HG03139 (cell line): ENCODE results near the gene SLC13A5.
"Not testable (repeated sequence)": the region's sequence is repeated elsewhere in the genome, so short reads cannot be mapped to it uniquely, and the experiment has no call there.

Source experiments
- ATAC-seq: cut with Tn5 transposase; IDR thresholded peaks from one replicate; pipeline ENCODE4 v1.9.1; 2021; ENCODE audit not compliant: unreplicated experiment

SLC13A5 gene

DNA sequence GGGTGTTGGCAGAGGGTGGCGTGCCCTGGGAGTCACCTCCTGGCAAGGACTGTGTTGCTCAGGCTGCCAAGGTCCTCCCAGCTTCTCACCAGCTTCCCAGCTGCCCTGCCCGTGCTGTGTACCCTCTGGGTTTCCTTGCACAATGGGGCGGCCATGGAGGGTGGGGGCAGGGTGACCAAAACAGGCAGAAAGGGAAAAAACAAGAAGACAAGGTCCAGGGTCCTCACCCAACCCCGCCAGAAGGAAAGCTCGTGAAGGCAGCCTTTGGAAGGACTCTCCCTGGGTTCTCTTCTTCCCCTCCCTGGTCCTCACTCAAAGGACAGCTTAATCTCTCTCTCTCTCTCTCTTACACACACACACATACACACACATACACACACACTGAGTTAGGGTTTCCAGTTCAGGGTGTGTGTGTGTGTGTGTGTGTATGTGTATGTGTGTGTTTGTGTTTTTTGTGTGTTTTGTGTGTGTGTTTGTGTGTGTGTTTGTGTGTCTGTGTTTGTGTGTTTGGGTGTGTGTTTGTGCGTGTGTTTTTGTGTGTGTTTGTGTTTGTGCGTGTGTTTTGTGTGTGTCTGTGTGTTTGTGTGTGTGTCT, 2.0 kb downstream of the SLC13A5 start:
- ATAC-seq = no peak

DNA sequence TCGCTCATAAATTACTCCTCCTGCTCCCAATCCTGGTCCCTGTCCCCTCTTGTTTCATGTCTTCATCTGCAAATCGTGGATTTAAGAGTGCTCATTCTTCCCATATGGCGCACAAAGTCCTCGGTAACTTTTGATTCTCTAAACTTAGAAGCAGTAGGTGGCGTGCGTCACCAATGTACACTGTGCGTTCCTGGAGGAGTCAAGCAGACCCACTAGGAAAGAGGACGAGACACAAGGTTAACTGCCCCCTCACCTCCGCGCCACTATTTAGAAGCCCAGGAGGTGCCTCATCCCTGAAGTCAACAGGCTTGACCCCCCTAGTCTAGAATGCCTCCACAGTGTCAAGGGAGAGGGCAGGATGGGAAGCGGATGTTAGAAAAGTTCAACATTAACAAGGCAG, 2.9 kb downstream of the SLC13A5 start:
- no peak for ATAC-seq

DNA sequence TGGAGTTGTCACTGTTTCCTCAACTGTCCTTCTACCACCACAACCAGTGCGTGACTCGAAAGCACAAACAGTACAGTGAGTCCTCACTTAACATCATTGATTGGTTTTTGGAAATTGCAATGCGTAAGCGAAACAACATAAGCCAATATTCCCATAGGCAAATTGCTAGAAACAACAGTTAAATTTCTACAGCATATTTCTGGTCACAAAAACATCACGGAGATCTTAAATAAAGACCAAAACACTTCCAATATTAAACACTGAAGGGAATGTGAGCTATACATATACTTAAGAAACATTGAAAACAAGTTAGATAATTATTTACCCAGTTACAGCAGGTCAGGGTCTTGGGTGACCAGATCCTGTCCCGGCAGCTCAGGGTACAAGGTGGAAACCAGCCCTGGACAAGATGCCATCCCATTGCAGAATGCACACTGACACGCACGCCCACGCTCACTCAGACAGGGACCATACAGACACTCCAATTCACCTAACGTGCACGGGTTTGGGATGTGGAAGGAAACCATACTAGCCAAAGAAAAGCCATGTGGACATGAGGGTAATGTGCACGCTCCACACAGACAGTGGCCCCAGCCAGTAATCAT, 4.7 kb downstream of the SLC13A5 start:
- ATAC-seq = no peak

DNA sequence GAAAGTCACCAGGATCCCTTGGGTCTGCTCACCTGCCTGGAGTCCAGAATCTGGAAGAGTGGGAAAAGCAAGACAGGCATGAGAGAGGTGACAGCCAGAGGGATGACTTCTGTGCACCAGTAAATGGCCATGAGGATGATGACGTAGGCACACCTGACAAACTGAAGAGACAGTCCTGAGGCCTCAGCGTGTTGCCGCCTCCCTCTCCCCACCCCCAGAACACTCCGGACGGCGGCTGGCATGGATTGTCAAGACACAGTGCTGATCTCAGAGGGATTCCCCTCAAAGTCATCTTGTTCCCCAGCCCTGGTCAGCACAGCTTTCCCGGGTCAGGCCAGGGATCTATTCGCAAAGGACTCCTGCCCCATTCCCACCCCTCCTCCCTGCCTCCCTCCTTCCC, 6.2 kb downstream of the SLC13A5 start:
- no peak for ATAC-seq

DNA sequence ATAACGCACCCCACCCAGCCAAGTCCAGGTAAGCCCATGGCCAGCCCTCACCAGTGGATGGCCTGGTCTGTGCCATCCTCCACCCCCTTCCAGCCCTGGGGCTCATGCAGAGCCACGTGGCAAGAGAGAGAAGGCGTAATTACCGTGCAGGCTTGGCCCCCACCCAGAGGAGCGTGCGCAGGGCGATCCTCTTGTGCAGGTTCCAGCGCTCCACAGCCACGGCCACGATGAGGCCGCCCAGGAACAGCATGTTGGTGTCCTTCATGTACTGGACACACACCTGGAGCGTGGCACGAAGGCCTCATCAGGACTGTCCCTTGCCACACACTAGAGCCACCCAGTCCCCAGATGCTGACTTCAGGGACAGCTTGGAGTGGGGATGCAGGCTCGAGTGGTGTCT, 6.7 kb downstream of the SLC13A5 start:
- no peak for ATAC-seq

DNA sequence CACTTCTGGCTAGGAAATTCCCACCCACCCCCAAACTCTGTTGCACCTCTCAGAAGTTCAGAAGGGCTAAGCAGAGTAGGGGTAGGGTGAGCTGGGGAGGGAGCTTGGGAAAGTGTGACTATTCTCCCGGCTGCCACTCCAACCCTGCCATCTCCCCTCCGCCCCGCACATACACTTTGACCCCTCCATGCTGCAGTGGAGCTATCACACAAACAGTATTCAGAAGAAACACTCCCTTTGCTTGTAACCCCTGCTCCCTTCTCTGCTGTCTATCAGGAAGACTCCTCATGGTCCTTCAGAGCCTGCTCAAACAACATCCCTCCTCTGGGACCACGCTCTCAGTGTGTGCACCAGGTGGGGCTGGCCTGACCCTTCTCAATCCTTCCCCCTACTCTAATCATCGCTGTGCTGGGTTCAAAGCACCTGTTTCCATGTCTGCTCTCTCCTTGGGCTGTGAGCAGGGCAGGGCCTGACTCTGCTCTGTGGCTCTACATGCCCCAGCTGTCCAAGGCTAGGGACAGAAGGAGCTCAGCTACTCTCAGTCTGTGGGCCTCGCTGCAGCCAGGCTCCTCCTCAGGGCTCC, 8.6 kb downstream of the SLC13A5 start:
- no peak for ATAC-seq

DNA sequence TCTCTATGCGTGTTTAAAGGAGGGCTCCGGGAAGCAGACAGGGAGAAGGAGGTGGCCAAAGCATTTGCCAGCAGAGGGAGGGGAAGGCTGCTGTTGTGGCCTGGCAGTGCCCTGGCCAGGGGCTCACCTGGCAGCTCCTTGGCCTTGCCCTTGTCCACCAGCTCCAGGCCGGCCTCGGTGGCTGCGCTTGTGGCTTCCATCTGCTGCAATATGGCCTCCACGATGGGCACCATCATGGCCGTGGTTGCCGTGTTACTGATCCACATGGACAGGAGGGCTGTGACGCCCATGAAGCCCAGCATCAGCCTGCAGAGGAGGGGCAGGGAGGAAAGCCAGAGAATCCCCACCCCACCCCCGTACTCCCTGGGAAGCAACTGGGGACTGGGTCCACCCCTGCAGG, 9.4 kb downstream of the SLC13A5 start:
- no peak for ATAC-seq

DNA sequence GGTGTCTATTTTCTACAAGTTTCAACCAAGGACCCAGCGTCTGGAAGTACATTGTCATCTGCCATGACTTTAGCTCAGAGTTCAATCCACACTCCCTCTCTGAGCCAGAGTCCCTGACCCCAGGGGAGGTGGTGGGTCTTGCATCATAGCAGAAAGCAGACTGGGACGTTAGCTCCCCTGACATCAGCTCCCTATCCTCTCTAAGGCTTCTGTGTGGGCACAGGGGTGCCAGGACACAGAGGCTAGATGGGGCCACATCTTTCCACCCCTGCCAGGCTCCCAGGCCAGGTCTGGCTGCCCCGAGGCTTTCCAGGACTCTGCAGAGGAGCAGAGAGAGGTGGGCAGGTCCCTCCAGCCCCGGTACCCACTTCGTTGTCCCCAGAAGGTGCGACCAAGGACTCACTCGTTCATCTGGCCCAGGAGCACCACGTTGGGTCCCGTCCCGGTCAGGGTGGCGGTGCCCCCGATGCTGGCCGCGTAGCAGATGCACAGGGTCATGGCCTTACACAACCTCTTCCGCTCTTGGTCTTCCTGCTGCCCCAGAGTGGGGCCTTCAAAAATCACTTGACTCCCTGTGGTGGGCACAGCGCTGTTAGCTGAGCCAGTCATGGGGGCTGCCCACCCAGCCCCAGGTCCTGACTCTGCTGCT, 10.5 kb downstream of the SLC13A5 start:
- no peak for ATAC-seq

DNA sequence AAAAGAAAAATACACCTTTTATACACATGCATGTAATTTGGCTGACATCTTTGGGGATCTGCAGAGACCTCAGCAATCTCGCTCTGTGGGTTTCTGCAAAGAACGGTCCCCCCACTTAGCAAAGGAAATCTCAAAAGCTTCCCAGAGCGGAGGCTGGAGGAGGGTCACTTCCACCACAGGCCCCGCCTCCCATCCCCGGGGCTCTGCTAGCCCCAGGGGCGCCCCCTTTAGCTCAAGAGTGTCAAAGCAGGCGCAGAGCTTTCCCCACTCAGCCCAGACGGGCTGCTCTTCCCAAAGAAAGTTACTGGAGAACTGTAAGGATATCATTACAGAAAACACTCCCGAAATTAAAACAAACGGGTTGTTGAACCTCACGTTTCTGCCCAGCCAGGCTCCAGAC, 11.4 kb downstream of the SLC13A5 start:
- ATAC-seq = no peak

DNA sequence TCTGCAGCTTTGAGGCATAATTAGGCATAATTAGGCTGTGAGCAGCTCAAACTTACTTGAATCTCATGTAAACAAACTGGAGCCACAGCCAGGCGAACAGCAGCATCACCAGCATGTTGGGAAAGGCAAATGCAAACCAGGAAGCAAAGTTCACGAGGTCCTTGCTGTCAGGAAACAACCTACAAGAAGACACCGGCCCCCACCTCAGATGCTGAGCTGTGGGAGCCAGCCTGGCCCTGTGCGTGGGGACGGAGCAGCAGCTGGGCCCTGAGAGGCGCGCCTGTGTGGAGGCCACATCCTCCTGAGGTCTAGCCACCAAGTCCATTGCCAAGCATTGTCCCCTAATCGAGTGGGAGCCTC, 12.2 kb downstream of the SLC13A5 start:
- no peak for ATAC-seq

DNA sequence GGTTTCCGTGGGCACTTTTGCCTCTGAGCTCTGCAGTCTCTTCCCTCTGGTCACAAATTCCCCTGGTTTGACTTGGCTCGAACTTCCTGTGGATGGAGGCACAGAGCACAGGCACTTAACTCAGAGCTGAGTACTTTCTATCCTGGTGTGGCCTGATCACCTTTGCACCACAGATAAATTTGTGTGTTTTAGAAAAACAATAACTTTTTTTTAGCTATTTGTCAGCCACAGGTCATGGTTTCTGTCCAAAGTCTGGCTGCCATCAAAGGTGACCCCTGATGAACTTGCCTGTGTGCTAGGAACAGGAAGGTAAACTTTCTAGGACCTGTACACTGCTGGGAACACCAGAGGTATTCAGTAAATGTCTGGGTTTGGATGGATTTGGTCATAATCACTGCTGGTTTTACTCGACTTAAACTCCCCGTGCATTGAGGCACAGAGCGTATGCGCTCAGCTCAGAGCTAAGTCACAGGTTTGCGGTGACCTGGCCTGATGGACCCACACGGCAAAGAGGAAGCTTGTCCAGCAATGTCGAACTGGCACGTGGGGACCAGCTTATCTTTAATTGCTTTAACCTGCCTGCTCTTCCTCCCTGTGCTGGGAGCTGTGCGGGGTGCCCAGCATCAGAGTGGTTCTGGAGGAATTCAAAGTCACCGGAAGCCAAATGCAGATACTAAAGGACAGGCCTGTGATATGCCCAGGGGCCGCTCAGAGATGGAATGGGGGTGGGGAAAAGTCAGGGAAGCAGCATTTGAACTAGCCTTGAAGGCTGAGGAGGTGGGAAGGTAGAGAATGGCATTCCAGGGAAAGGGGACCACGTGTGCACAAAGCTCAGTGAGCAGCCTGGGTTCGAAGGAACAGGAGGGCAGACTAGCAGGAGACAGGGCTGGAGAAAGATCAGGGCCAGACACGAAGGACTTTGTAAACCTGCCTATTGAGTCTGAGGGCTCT, 12.9 kb downstream of the SLC13A5 start:
- ATAC-seq = no peak

DNA sequence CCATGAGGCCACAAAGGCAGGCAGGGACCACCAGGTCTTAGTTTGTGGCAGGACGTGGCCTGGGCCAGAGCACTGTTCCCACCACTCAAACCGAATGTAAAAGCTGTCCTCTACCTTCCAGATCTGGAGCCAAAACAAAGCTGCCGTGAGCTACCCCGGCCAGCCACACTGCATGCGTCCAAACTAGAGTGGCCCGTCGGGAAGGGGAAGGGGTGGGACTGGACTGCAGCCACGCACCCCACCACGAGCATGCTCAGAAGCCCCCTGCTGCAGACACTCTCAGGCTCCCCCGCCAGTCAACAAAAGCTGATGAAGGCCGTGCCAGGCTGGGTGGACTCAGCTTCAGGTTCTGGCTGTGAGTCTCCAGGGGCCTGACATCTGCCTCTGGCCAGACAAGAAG, 15.2 kb downstream of the SLC13A5 start:
- ATAC-seq = no peak

DNA sequence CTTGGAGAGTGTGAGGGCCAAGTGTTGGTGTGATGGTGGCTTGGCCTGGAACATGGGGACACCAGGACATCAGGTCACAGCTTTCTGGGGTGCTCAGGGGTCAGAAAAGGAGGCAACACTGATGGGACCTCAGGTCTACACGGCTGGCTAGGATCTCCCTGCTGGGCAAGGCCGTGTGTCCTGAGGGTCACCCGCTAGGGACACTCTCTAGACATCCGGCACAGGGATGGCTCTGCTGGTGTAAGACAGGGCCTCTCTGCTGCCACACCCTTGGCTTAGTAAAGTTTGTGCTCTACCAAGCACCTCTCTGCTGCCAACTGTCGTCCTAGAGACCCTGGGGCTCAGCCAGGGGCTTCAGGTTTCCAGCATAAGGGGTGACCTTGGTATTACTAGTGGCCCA, 16.3 kb downstream of the SLC13A5 start:
- no peak for ATAC-seq

DNA sequence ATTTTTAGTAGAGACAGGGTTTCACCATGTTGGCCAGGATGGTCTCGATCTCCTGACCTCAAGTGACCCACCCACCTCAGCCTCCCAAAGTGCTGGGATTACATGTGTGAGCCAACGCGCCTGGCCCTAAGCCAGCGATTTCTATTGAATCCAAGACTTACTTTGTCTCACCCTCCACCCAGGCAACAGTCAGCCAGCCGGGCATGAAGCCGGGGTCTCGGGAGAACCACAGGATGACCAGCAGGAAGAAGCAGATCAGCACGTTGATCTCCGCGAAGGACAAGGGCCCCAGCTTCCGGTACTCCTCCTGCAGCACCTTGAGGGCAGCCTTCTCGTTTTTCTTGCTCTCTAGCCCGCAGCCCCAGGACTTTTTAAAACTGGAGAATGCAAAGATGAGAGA, 17.6 kb downstream of the SLC13A5 start:
- ATAC-seq = no peak

DNA sequence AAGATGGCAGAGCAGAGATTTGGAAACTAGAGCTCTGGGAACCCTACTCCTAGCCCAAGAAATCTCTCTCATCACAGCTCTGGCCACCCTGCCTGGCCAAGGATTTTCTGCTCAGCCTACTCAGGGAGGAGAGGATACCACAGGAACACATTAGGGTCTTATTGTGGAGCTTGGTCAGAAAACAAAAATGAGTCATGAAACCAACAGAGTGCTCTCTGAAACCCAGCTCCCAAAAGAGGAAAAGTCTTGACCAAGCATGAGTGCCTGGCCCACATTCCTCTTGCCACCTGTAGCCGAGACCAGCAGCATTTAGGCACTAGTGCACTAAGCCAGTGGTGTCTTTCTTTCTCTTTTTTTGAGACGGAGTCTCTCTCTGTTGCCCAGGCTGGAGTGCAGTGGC, 18.1 kb downstream of the SLC13A5 start:
- no peak for ATAC-seq

DNA sequence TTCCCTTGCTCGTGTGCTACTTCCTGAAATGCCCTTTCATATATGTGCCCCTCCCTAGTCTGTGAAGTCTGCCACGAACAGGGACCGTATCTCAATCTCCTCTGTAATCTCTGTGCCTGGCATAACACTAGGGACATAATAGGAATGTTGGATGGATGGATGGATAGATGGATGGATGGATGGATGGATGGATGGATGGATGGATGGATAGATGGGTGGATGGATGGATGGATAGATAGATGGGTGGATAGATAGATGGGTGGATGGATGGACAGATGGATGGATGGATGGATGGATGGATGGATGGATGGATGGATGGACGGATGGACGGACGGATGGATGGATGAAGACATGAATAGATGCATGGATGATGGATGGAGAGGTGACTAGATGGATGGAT, 21.2 kb downstream of the SLC13A5 start:
- not testable (repeated sequence) for ATAC-seq

DNA sequence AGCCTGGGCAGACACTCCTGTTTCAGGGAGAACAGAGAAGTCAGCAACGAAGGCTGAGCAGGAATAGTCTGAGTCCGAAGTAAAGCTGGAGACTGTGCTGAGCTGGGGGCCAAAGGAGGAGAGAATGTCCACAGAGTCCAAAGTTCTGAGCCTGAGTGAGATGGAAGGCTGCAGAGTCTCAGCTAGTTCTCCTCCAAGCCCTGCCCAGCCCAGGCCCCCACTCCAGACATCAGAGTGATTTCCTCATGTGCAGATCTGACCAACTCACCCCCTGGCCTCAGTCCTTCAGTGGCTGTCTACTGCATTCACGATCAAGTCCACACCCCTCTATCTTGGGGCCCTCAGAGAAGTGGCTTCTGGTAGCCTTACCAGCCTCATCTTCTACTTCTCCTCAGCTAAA, 21.6 kb downstream of the SLC13A5 start:
- no peak for ATAC-seq

DNA sequence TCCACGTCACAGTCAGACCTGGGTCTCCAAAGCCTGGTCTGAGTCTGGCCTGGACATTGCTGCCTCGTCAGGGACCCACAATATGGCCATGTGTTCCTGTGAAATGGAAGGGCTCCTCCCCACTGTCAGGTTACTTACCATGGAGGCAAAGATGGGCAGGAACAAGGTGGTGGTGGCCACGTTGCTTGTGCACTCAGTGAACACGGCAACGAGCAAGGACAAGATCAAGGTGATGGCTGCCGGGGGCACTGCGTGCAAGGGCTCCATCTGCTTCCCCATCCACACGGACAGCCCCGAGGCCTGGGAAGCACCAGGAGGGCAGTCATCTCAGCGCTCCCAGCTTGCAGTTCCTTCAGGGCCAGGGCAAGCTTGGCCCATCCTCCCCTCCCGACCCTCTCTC, 22.5 kb downstream of the SLC13A5 start:
- ATAC-seq = no peak

DNA sequence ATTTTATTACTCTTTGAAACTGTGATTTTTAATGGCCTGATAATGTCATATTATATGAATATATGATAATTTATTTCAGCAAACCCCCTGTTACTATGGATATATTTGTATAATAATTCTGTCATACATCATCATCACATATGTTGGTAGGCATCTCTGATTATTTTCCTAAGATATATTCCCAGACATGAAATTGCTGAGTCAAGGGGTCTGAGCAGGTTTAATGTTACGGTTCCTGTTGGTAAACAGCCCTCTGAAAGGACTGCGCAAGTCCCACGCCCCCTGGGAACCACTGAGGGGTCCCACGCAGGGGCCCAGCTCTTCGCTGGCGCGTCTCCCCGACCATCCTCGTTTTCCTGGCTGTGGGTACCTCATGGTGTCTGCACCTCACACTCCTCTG, 24.2 kb downstream of the SLC13A5 start:
- no peak for ATAC-seq

DNA sequence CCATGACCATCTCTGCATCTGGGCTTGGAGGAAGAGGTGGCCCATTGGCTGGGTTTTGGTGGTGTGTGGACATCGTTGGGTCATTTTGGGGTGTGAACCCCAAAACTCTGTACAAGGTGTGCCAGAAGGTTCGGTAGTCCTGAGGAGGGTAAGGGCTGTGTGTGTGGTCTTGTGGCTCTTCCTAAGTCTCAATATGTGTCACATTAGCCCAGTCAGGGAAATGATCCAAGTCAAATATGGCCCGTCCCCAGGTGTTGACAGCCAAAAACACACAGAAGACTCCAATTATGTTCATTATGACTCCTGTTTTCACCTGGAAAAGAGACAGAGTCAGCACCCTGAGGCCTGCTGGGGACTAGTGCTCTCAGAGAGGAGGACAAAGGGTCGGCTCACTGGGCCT, 27.1 kb downstream of the SLC13A5 start:
- no peak for ATAC-seq
